Measurements from ENCODE around the gene MSMP.

MSMP gene

DNA sequence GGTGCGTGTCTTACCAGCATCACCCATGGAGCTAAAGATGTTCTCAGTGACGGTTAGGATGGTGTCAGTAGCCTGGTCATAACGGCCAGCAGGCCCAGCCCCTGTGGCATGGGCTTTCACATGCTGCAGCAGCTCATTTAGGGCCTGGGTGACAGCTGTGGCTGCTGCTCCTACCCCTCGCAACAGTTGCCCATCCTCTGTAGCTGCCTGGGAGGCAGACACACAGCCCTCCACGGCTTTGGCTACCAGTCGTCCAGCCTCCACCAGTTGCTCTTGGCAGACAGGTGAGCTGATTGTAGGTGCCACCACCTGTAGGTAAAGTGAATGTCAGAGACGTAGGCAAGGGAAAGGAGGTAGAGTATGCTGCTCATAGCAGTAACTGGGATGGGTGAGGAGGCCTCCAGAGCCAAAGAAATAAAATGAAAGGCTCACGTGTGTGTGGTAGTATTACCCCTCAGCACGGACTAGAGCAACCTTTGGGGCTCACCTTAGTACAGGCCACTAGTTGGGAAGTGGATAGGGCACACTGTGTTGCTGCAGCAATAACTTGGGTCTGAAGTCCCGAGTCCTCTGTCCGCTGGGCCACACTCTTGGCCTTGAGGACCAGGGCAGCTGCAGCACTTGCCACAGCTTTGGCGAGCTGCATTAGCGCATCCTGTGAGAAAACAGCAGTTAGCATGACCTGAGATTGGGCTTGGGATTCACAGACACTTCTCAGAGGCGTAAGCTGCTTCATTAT lies 36.8 kb downstream of the MSMP start:
- no peak for DNase-seq

DNA sequence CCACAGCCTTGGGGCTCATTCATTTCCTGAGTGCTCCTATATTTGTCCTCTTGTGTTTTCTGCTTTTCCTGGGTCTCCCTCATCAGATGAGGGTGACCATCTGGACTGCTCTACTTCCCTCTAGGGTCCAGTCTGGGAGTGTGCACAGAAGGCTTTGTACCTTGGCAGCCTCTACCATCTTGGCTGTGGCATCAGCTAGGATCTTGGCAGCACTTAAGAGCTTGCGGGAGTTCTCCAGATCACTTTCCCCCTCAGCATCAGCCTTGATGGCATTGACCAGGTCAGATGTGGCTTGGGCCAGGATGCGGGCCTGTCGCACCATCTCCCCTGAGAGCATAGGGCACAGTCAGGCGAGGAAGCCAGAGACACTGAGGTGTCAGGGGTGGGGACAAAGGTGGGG lies 37.8 kb downstream of the MSMP start:
- no peak for DNase-seq

DNA sequence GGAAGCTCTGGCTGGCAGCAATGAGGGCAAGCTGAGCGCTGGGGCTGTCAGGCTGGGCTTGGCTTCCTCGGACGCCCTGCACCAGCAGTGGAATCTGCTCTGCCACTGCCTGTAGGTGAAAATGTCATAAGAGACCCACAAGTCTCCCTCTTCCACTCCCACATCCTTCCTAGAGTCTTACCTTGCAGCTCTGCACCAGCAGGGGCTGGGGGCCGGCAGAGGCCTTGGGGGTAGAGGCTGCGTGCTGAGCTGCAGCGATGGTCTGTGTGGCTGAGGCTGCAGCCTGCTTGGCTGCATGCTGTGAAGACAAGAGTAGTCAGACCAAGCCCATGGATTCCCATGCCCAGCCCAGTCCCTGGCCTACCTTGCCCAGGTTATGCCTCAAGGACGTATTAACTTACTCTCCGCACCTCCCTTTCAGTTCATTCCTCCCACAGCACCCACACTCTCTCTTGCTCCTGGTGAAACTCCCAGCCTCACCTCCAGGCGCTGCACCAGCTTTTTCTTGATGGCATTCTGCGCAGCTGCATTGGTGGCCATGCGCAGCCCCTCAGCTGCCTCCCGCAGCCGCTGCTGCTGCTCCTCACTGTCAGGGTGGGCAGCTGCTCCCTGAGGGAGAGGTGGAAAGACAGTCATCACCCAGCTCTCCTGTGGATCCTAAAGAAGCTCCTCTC lies 39.4 kb downstream of the MSMP start:
- no peak for DNase-seq

DNA sequence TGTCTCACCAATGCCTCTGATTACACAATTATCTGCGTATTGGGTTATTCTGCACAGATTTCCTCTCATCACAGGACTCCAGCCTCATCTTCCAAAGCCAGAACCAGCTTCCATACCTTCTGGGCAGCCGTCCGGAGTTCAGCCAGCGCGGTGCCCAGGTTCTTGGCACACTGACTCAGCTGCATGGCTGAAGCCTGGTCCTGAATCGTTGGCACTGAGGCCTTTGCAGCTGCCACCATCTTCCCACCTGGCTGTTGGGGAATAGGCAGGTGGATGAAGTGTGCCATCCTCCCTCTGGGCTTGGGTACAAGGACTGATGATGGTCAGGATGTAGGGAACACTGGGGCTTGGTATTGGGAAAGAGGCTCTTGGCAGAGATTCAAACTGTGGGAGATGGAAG lies 40.0 kb downstream of the MSMP start:
- DNase-seq: no peak

DNA sequence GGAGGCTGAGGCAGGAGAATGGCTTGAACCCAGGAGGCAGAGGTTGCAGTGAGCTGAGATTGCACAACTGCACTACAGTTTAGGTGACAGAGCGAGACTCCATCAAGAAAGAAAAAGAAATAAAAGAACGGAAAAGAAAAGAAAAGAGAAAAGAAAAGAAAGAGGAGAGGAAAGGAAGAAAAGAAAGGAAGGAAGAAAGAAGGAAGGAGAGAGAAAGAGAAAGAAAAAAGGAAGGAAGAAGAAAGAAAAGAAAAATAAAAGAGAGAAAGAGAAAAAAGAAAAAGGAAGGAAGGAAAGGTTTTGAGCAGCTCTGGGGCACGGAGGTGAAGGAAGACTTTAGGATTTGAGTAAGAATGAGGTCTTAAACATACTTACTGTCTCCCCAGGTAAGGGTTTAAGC lies 40.5 kb downstream of the MSMP start:
- DNase-seq: no peak

DNA sequence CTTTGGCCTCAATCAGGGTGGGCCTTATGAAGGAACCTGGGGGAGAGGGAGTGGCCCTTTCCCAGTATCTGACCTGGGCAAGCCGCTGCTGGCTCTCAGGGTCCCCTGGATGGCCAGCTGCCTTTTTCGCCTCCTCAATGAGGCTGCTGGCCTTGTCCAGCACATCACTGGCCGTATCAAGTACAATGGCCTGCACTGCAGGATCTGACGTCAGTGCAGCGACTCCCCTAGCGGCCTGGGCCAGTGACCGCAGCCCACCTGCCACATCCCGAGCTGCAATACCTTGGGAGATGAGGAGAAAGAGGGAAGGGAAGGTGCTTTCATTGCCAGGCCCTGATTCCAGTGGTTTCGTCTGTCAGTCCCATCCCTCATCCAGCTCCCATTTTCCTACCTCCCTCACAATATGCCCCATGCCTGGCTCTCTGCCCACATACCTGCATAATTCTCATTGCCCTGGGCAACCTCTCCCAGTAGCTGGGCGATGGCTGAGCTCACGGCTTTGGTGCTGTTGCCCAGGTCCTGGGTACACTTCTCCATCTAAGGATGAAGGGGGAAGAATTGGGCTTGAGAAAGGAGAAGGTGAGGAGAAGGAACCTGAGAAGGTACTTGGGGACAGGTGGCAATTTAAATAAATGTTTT lies 41.2 kb downstream of the MSMP start:
- DNase-seq: no peak

DNA sequence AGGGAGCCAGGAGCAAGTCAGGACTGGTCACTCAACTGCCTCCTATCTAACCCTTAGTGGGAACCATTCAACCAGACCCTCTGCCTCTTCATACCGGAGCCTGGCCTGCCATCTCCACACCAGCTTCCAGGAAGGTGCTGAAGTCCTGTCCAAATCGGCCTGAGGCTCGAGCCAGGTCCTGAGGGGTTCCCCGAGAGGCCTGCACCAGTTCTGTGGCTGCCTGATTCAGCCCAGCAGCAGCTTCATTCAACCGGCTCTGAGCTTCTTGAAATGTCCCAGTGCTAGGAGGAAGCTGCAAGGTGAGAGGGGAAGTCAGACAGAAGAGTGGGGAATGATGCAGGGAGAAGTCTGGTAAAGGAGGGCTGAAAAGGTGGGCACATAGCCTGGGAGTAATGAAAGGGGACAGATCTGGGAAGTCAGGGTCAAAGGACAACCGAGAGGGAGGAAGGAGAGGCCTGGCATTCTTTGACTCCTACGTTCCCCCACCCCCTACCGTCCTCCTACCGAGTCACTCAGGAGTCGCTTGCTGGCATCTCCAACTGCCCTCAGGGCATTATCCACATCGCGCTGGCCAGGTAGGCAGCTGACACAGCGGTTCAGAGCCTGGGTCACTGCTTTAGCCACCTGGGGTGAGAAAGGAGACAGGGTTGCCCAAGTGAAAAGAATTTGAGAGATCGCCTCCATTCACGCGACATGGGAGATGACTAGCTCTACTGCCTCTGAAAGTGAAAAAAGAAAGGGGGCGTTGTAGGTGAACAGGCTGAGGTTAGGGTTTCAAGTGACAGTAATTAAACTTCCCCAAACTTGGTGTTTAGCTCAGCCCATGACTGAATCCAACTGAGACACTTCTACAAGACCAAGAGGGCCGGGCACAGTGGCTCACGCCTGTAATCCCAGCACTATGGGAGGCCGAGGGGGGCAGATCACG lies 42.3 kb downstream of the MSMP start:
- DNase-seq: no peak

DNA sequence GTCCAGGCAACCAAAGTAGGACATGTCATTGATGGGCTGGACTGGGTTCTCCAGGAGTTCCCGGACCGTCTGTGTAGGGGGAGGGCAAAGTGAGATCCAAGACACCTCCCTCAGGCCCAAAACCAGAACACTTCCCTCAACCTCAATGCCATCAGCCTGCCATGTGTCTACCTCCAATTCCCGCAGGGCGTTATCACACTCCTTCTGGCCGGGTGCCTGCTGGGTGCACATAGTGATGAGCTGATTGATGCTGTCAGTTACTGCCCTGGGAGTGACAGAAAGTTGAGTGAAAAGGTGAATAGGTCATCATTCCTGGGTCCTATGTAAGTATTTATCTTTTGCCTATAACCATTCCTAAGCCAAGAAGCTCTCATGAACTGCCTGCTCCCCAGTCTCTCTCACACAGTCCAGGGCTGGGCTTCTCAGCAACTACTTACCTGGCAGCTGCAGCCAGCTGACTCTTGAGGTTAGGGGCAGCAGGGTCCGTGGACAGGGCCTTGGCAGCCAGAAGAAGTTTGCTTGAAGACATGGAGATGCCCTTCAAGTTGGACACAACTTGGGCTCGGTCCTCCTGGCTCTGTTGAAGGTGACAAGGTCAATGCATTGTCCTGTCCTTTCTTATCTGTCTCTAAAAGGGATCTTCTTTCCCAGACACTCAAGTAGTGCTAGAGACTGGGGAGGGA lies 43.1 kb downstream of the MSMP start:
- DNase-seq: no peak

DNA sequence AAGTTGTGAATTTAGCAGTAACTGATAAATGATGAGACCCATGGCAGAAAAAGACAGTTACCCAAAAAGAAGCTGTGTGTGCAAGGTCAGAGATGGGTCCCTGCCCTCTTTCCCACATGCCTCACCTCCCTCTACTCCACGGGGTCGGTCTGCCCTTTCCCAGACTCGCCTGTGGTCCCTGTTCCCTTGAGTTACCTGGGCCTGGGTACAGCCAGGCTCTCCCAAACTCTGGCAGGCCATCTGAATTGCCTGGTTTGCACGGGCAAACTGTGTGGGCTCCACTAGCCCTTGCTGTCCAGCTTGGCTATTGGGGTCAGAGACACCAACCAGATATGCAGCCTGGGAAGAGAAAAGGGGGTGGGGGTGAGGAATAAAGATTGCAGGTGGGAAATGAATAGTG lies 45.9 kb downstream of the MSMP start:
- DNase-seq: no peak

DNA sequence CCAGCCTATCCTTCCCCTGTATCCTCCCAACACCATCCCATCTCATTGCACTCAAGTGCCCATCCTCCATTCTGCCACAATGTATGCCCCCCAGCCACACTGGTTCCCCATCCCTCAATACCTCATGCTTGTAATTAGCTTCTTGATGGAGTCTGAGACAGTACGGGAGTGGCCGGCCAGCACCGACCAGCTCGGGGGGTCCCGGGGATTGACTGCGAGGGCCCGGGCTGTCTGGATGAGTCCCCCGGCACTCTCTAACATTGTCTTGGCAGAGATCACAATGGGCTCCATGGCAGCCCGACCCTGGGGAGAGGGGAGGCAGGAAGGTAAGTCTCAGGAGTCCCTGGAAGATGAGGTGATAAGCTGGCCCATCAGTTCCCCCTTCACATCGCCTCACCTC lies 47.1 kb downstream of the MSMP start:
- no peak for DNase-seq

DNA sequence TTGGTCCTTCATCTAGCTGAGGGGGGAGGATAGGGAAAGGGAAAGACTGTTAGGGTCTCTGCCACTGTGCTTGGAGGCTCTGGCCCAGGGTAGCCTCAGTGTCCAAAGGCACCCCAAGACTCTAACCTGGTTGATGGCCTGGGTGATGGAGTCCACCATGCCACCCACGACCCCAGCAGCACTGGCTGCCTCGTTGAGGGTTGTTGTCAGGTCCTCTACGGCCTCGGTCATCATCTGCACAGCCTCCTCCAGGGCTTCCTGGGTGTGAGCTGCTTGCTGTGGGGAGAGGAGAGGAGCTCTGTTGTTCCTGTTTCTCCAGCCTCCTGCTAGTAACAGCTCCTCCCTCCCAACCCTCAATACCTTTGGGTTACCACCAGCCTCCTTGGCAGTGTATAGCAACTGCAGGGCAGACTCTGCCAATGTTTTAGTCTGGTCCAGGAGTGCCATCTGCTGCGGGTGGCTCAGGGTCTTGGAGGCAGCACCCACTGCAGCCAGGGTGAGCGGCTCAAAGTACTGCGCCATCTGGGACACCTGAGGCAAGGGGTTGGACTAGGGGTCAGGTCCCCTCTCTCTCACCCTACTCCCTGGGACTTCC lies 48.1 kb downstream of the MSMP start:
- no peak for DNase-seq

DNA sequence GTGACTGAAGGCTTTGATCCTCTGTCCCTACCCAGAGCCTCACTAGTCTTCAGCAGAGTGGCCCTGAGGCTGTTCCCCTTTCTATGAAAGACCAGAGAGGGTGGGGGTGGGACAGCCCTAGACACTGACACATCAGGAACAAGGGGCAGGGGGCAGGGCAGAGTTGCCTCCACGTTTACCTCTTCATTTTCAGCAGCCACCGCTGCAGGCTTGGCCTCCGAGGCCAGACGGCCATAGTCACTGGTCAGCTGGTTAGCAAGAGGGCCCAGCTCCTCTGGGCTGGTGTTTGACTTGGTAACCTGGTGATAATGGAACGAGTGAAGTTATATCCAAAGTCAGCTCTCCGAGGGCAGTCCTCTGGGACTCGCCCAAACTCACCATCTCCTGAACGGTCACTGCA lies 48.7 kb downstream of the MSMP start:
- DNase-seq: no peak

DNA sequence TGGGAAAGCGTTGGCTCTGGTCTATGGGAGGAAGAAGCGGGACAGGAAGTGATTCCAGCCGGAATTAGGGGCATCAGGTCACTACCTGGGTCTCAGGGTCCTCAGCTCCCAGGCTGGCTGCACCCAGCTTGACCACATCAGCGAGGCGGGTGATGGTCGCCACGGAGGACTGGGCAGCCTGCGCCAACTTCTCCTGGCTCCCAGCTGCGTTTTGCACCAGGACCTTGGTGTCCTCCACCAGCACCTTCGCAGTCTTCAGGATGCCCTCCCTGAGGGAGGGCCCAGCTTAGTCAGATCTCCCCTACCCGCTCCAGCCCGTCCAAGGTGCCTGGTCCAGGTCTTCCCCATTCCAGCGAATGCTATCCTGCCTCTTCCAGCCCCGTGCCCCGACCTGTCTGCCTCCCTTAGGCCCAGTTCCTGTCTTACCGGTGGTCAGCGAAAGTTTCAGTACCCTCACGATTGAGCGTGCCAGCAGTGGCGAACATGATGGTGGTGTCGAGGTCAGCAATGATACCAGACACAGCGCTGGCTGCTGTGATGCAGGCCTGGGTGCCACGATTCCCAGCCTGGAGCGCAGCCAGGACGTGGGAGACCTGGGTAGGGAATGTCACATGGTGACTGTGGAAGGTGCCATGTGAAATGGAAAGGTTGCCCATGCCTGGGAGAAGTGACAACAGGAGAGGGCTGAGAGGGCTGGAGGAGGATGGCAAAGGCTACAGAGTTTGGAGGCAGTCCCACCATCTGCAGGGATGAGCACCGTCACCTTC lies 50.0 kb downstream of the MSMP start:
- no peak for DNase-seq

Data from activated naive CD4-positive, alpha-beta T cell (primary cell).